GM18907 (cell line): ENCODE measurements around the gene SORBS2.

Experiments used
- ATAC-seq: cut with Tn5 transposase; IDR thresholded peaks from one replicate; pipeline ENCODE4 v1.9.1; 2021; ENCODE audit warnings: mild to moderate bottlenecking, moderate library complexity; ENCODE audit not compliant: unreplicated experiment

SORBS2 gene

DNA sequence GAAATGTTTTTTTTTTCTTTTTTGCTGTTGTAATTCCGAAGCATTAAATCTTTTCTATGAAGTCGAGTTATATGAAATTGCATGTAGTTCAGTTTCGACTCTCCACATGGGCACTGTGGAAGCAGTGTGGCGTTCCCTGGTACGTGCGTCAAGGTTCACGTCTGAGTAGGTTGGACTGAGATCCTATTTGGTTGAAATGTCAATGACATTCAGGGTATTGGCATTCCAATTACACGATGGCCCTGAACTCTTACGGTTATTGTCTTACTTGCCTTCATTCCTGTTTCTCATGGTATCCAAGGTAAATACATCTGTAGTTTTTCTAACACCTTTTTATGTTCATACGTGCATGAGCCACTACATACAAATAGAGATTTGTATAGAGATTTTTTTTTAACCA lies 128.8 kb downstream of the SORBS2 start:
- no peak for ATAC-seq

DNA sequence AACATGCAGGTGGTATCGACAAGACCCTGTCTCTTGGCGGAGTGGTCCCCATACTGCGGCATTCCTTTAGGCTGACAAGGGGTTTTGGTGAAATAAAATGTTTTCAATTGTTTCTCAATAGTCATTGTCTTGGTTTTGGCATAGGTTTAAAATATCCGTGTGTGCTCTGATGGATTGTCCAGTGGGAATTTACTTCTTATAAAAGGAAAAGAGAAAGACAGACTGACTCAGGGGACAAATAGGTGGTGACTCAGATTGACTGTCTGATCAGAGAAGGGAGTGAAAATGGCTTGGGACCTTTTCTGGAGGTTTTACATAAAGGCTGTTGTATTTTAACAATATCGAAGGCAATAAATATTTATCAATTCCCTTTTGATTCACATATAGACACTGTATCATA lies 129.8 kb downstream of the SORBS2 start:
- no peak for ATAC-seq

DNA sequence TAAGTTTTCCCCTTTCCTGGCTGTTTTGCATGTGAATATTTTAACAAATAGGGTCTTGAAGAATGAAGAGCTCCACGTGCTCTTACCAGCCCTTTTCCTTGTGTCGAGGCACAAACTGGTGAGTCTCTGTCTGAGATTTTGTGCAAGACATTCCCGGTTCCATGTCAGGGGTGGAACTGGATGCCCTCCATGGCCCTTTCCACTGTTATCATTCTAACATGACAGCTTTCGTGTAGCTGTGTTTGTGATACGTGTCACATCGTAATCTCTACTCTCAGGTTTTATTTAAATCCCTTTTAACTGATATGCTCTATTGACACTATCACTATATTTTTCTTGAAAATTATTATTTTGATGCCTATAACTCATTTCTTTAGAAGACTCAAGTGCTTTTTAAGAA lies 130.4 kb downstream of the SORBS2 start:
- no peak for ATAC-seq

DNA sequence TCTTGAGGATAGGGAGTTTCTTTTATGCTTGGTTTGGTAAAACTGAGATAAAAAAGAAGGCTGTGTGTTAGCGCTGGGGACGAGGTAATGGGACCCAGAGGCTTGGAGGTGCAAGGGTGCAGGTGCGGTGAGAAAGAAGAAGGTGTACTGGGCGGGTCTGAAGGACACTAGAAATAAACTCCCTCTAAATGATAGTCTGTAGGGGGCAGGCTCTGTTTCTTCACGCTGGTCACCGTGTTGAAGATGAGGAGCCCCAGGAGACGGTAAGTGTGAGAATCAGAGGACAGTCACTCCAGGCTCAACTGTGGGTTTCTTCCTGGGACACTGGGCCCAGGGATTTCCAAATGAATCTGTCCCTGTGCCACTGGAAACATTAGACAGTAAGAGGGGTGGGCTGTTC lies 131.4 kb downstream of the SORBS2 start:
- ATAC-seq = no peak

DNA sequence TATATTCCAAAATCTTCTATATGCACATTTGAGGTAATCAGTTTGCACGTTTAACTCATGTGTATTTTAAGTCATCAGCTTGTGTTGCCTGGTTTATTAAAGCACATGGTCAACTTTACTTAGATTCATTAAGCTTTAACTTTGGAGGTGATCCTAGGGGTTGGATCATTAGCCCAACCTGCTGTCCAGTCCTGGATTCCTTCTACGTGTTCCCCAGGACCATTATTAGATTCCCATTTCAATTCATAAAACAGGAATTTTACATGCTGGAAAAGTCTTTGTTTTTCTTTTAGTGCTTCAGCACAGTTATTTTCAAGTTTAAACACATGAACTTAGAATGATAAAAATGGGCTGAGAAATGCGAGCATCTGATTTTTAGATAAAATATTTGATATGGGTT lies 132.5 kb downstream of the SORBS2 start:
- ATAC-seq = no peak

DNA sequence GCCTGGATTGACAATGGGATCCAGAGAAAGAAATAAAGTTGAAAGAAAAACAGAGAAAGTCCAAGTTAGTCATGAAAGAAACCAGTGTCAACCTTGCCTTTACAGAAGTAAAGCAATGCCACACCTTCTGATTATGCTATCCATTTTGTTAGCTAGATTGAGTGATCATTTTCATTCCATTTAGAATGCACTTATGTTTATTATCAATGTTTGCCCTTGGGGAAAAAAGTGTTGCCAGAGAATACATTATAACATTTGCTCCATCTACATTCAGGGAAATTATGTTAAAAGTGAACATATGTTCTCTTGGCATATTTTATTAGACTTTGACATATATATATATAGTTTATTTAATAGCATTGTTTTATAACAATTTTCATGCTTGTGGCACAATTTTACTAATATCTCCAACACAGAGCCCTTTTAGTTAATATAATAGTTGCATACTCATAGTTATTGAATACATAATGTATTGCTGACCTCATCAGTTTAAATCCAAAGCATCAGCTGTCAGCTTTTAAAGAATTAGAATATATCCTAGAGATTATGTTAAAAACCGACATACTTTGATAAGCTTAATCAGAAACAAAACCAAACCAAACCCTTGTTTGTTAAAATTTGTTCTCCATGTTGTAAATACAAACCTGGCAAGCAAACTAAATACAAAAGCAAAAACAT lies 134.2 kb downstream of the SORBS2 start:
- ATAC-seq = no peak

DNA sequence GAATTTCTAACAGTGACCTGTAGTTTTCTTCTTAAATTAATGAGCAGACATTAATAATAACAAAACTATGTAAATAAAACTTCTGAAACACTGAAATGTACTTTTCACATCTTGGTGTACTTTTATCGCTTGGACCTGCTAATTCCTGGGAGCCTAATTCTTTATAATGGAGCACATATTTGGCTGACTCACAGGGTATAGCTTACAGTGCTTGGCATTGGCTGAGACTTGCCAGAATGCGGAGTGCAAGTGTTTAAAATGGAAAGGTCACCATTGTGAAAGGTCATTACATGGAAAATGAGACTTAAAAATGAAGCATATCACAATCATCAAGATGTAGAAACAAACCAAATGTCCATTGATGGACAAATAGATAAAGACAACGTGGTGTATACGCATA lies 139.4 kb downstream of the SORBS2 start:
- ATAC-seq = no peak

DNA sequence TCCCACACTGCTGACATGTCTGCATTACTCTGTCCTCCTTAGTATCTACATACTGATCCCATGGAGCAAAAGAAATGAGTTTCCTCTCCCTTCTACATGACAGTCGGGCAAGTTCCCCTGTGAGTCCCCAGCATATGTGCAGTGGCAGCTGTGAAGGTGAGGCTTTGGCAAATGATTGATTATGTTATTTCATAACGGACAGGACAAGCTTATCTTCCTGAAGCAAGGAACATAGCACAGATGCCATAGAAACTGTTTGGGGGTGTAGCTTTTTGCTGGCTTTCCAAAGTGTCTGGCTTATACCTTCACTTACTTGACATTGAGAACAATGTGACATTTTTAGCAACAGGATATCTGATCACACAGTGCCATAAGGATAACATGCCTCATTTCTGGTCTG lies 139.8 kb downstream of the SORBS2 start:
- ATAC-seq = no peak

DNA sequence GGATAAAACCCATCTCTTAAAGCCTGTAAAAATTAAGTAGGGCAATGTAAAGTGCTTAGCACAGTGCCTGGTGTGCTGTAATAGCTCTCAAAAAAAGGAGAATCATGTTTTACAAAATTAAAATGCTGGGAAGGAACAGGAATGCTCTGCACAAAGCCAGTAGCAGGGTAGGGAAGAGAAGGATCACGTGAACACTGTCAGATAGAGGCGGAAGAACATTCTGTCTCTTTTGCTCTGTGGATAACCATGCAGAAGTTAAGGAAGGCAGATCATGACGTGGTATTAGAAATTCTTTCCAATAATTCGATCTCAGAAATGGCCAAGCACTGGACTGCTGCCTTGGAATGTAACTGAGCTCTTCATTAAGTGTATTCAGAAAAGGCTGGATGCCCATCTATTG lies 140.5 kb downstream of the SORBS2 start:
- ATAC-seq = no peak

DNA sequence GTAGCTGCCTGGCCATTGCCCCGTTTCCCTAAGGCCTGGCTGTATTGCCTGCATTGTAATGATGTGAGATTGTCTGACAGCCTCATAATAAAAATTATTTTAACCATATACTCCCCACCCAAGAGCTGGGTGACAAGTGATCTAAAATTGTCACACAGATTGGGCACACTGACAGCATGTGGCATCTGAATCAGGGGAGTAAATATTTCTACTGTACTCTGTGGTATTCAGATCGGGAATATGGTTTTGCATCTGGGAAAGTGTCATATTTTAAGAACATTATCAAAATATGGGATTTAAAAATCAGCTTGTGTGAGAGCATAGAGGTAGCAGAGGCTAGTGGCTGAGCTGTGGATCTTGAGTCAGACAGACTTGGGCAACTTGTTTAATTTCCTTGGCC lies 140.9 kb downstream of the SORBS2 start:
- no peak for ATAC-seq

DNA sequence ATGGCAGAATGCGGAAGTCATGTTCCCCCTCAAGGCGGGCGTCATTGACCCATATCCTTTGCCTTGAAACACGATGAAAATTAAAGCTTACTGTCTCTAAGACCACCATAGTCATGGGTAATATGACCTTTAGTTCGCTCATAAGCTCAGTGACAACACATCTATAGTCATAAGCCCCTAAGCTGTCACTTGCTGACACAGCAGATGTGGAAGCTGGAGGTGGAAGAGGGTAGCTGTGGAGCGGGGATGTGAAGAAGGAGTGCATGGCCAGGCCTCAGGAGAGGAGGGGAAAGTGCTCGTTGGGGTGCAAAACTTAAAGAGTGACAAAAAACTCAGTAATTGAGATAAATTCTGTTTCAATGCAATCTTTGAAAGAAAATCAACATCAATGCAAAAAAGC lies 142.7 kb downstream of the SORBS2 start:
- ATAC-seq = no peak

DNA sequence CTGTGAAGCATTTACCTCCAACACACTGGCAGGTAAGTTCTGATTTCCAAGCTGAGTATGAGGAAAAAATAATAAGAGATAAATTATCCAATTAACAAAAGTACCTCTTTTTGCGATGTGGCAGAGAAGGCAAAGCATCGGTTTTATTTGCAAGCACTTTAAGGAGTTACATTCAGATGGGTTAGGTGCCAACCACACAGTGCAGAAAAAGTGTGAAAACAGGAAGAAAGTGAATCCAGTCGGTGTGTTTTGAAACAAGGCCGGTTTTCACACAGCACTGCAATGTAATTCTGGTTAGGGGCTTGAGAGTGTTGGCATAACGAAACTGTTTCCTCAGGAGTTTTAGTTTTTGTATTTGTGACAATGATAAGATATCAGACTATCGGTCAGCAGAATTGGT lies 145.8 kb downstream of the SORBS2 start:
- no peak for ATAC-seq

DNA sequence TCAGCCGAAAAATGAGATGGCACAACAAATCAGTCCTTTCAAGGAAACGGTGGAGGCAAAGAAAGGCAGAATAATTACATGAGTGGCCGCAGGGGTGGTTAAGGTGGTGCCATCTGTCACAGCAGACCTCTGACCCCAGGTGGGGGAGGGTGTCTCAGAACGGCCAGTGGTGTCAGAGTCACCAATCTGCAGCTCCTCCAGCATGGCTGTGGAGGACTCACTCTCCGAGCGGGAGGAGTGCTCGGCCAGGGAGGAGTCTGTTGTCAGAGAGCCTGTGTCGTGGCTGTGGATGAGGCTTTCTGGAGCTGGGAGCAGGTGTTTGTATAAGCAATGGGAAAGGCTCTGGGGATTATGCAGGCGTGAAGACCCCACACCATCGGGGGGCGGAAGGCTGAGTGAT lies 146.3 kb downstream of the SORBS2 start:
- no peak for ATAC-seq

DNA sequence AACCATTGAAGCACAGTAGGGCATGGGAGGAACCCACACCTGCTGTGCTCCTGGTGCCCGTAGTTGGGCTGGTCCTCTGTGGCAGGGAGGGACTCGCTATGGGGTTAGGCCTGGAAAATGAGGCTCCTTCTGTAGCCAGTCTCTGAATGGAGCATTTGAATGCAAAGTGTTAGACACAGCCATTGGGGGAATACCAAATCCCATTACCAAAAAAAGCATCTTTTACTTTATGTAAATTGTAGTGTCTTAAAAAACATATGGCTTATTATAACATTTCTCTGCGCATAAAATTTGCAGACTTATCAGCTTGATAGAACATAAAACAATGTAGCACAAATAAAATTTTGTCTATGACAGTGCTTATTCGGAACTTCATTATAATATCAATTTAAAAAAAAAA lies 147.5 kb downstream of the SORBS2 start:
- no peak for ATAC-seq

DNA sequence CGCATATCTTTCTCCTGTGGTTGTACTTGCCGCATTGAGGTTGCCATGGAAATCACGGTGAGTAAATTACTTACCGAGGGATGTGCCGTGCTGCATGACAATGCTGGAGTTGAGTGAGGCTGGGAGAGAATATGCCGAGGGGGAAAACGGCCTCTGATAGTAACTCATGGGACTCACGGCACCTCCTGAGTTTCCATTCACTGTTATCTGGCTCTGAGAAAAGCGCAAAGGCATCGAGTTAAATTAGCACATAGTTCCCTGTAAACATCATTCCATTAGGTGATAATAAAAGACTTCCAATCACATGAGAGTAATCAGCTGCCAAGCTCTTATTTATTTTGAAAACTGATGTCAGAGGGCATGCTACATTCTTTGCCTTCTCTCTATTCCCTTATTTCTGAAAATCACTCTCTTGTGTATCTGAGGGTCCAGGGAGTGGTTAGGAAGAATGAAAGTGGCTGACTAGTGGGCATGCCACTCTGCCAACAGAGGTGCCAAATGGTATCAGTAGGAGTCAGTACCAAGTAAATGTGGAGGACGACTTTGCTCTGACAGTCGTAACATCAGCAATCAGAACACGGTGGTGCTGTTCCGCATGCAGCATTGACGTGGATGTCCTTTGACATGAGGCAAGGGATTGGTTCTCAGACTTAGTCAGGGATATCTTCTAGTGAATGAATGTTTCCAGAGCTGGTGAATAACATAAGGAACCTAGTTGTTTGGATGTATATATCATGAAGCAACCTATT lies 149.8 kb downstream of the SORBS2 start:
- no peak for ATAC-seq

DNA sequence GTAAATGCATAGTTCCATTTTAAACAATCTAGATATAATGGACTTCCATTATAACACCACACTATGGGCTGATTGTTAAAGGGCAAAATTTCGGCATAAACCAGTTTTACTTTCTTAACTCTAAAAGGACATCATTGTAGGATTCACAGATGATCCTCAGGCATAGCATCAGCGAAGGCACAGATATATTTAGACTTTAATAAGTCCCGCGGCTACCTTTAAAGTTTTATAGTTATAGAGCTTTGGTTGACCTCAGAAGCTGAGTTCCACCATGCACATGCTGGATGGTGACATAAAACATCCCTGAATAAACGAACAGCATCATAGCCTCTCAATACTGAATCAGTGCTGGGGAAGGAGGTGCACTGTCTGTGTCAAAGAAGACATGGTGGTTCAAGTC lies 151.7 kb downstream of the SORBS2 start:
- ATAC-seq = no peak

DNA sequence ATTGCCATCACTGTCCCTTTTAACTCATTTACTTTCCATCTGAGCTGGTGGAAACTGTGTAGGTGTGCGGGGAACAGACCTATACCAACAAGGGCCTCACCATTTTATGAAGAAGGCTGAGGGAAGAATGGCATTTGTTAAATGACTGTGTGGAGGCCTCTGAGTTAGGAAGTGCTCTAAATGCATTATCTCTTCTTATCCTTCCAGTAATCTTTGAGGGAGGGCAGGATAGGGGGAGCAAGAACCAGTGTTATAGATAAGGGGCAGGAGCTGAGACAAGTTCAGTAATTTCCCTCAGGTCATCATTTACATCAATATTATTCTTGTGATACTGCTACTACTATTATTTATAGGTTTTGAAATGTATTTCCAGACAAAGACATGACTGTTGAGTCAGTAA lies 154.3 kb downstream of the SORBS2 start:
- ATAC-seq = no peak

DNA sequence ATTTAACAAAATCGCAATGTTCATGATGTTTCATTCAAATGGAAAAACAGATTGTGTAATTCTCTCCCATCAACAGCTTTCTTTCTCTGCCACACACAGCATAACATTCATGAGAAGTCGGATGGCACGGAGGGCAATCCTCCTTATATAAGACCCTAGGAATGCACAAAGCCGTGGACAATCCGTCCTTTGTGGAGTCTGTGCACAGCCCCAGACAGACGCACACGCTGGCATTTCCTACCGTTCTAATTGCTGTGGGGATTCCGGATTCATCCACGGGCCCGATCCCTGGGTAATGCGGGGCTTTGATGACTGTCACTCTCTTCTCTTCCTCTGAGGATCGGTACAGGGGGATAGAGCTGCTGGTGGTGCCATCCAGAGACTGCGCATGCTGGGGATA lies 154.8 kb downstream of the SORBS2 start:
- no peak for ATAC-seq

DNA sequence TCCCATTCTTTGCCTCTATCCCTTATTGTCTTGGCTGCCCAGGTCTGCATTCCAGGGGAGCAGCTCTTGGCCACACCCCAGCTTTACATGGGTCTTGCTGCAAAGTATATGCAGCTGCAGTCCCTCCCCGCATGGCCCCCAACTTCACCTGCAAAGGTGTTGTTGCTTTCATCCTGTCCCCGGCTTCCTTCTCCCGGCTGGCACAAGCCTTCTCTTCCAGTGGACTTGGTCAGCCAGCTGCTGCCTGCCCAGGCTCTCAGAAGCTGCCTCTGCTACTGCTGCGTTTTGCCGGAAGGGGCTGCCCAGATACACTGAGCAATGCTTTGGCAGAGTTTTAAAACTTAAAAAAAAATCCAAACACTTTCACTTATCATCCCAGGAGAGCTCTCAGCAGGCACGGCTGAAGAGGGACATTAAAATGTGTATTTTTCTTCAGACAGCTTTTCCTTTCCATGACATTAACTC lies 155.5 kb downstream of the SORBS2 start:
- ATAC-seq = no peak

DNA sequence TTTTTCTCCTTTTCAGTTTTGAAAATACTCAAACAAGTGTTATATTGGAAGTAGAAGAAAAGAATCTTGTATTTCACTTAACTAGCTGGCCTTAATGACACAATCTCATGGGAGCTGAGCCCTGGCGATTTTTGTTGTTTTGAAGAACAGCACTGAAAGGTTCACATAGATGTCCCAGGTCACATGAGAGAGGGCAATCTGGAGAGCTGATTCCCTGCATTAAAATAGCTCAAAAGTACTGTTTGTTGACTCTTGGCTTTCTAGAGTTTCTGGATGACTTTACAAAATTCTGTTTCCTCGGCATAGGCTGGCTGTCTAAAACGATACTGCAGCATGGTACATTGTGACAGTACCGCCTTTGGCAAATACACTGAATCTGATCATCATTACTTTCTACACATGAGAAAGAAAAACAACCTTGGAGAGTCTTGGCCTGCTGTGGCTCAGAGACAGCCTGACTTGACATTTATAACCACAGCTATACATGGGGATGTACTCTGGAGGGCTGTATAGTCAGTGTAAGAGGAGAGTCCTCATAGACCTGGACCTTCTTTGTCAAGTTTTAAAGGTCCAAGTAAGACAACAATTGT lies 156.9 kb downstream of the SORBS2 start:
- ATAC-seq = no peak

DNA sequence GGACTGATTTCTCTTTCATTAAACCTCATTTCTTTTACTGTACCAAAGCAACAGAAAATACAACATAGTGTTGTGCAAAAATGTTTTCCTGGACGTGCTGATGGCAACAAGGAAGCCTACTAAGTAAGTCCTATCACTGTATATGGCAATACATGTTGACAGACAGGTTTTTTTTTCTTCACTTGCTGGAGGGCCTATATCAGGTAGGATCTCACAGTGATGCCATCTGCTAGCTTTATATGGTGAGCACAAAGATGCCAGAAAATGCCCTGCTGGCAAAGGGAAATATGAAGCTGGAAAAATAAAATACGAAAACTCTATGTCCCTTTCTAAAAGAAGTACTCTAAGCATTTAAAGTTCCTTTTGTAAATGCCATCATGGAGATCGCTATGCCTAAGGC lies 157.7 kb downstream of the SORBS2 start:
- no peak for ATAC-seq

DNA sequence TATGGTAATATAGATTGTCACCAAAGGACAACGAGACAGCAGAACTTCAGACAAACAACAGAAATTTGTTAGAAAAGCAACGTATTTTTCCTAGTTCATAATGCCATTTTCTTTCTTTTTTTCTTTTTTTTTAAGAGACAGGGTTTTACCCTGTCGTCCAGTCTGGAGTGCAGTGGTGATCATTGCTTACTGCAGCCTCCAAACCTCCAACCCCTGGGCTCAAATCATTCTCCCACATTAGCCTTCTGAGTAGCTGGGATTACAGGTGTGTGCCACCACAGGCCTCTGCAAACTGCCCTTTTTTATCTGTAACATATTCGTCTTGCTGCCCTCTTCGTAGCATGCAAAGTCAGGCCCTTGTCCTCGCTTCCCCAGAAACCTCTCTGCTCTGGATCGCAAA lies 160.1 kb downstream of the SORBS2 start:
- no peak for ATAC-seq
